ENCODE measurements around the gene ADAMTS16.

Gene ADAMTS16

GRCh38 chr5:5318426-5319190 is 178.5 kb downstream of the ADAMTS16 start:
- no peak for DNase-seq

GRCh38 chr5:5320062-5320805 is 180.1 kb downstream of the ADAMTS16 start:
- no peak for DNase-seq

- DNase-seq = no peak
These were observed 181.0 kb downstream of the ADAMTS16 start for GRCh38 chr5:5321137-5321536.

GRCh38 chr5:5323551-5323950 is 183.4 kb downstream of the ADAMTS16 start:
- DNase-seq = no peak

GRCh38 chr5:5326115-5326758 is 186.1 kb downstream of the ADAMTS16 start:
- no peak for DNase-seq

- DNase-seq = no peak
These were observed 187.0 kb downstream of the ADAMTS16 start for GRCh38 chr5:5327126-5327525.

GRCh38 chr5:5330728-5331452 is 190.8 kb downstream of the ADAMTS16 start:
- DNase-seq = no peak

GRCh38 chr5:5331848-5332247 is 191.7 kb downstream of the ADAMTS16 start:
- DNase-seq = no peak

- no peak for DNase-seq
These were observed 192.2 kb downstream of the ADAMTS16 start for GRCh38 chr5:5332287-5332686.

GRCh38 chr5:5335107-5335506 is 195.0 kb downstream of the ADAMTS16 start:
- DNase-seq = no peak

GRCh38 chr5:5335700-5336264 is 195.7 kb downstream of the ADAMTS16 start:
- DNase-seq = no peak

GRCh38 chr5:5339257-5339656 is 199.1 kb downstream of the ADAMTS16 start:
- DNase-seq = no peak

GRCh38 chr5:5340206-5340729 is 200.1 kb downstream of the ADAMTS16 start:
- no peak for DNase-seq

- DNase-seq = no peak
These were observed 201.6 kb downstream of the ADAMTS16 start for GRCh38 chr5:5341531-5342292.

GRCh38 chr5:5342784-5343183 is 202.7 kb downstream of the ADAMTS16 start:
- DNase-seq = no peak

GRCh38 chr5:5343568-5343967 is 203.4 kb downstream of the ADAMTS16 start:
- DNase-seq = no peak

GRCh38 chr5:5344051-5344571 is 204.0 kb downstream of the ADAMTS16 start:
- no peak for DNase-seq

- DNase-seq = no peak
These were observed 204.5 kb downstream of the ADAMTS16 start for GRCh38 chr5:5344606-5345005.

- DNase-seq = no peak
These were observed 207.3 kb downstream of the ADAMTS16 start for GRCh38 chr5:5347442-5347841.

GRCh38 chr5:5348135-5348534 is 208.0 kb downstream of the ADAMTS16 start:
- no peak for DNase-seq

GRCh38 chr5:5348576-5348975 is 208.4 kb downstream of the ADAMTS16 start:
- no peak for DNase-seq

GRCh38 chr5:5350101-5350500 is 210.0 kb downstream of the ADAMTS16 start:
- no peak for DNase-seq

Measured in NCI-H2227 treated with DMSO at 0.1 percent for 48 hours (cell line).